NCI-H1694 treated with DMSO at 0.1 percent for 48 hours (cell line): ENCODE results near the gene HNF4A.

Experiments used
- DNase-seq: peaks from one replicate; lab custom pipeline; 2025; lab: John Stamatoyannopoulos, UW

Gene HNF4A

GRCh38 chr20:44445742-44446710 lies 90.5 kb downstream of the HNF4A start:
- no peak for DNase-seq

DNA sequence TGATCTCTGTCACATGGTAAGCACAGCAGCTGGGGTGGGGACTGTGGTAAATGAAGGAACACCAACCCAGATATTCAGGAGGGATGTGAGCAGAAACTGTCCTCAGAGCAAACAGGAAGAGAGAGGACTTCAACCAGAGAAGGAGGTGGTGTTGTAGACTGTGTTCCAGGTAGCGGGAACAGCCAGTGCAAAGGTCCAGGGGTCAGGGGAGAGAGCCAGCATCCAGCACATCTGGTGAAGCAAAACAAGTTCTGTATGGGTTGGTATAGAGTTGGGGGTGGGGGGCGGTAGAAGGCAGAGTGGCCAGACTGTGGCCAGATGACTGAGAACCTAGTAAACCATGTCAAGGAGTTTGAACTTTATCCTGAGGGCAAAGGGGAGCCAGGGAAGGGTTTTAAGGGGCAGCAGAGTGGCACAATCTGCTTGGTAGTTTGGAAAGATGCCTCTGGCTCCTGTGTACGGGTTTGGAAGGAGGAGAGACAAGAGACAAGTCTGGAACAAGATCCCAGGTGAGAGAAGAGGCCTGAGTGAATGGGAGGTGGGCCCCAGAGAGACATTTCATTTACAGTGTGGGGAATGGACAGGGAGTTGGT lies 92.4 kb downstream of the HNF4A start:
- no peak for DNase-seq

- DNase-seq, result peak; percentile 2
Observed at GRCh38 chr20:44448753-44449546, 93.5 kb downstream of the HNF4A start.

- no peak for DNase-seq
Observed at GRCh38 chr20:44449864-44450263, 94.4 kb downstream of the HNF4A start.

DNA sequence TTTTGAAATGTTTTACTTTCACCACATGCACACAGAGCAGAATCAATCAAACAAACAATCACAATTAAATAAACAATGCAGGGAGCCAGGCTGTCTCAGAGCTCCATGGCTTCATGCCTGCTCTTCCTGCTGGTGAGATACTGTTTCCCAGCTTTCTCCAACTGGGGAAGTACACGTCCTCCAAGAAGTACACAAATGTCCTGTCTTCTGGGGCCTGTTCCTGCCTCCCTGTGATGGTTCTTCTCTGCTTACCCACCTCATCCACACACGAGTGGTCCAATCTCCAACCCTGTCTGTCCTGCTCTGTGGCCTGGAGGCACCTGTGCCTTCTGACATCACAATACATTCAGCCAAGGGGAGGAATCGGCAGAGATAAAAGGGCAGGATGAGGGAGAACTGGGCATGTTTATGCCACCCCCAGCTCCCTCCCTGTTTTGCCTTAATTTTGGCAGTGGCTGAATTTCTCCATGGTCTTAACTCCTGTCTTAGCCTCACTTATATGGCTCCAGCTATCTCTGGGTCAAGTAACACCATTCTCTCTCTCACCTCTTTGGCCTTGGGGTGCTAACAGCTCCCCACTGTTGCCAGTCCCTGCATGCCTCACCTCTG lies 94.9 kb downstream of the HNF4A start:
- DNase-seq, result no peak

DNA sequence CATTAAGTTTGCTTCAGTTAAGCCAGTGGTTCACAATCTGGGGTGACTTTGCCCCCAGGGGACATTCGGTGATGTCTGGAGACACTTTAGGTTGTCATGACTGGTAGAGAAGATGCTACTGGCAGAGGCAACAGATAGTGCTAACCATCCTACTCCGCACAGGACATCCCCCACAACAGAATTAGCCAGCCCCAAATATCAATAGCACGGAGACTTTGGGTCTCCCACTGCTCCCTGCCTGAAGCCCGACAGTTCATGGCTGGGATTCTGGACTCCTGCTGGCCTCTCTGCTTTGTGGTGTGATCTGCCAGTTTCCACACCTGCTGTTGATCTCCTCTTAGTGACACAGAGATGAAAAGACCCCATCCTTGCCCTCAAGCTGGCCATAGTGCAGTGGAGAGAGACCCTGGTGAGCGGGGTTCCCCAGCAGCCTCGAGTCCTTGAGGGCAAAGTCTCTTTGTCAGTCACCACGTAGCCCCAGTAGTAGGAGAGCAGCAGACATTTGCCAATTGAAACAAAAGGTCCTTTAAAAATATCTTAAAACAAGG lies 95.5 kb downstream of the HNF4A start:
- no peak for DNase-seq

- no peak for DNase-seq
Observed at GRCh38 chr20:44454306-44454963, 98.9 kb downstream of the HNF4A start.

DNA sequence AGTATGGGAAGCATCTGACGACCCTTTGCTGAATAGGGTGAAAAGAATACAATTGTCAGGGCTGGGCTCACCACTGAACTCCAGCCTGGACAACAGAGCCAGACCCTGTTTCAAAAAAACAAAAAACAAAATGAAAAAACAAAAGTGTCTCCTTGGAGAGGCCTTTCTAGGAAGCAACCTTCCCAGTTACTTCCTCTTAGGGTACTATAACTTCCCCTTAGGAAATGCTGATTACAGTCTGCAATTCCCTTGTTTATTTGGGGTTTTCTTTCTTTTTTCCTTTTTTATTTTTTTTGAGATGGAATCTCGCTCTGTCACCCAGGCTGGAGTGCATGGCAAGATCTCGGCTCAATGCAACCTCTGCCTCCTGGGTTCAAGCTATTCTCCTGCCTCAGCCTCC lies 99.6 kb downstream of the HNF4A start:
- DNase-seq, result no peak

DNA sequence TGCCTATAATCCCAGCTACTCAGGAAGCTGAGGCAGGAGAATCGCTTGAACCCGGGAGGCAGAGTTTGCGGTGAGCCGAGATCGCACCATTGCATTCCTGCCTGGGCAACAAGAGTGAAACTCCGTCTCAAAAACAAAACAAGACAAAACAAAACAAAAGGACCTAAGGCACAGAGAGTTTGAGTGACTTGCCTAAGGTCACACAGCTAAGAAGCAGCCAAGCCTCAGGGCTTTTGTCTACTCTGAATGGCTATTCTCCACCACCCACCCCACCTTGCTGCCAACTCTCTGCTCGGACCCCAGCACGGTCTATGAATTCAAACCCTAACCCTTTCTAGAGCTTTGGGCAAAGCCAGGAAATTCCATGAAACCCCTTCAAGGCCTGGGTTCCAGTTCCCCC lies 101.1 kb downstream of the HNF4A start:
- no peak for DNase-seq

DNA sequence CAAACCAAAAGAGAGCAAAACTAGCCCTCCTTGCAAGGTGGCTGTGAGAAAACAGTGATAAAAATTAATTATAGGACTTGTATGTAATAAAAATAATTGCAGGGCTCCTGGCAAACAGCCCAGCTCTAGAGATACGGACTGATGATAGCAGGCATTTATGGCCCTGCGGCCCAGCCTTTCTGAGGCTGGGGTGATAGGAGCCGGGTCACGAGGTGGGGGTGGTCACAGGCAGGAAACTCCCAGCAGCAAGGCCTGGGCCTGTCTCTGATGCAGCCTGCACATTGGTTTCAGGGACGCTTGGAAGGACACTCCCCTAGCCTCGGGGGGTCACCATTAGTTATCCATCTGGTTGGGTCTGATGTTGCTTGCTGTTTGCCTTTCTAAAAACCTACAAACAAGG lies 101.5 kb downstream of the HNF4A start:
- no peak for DNase-seq

GRCh38 chr20:44459271-44459670 lies 103.8 kb downstream of the HNF4A start:
- DNase-seq, result no peak

- DNase-seq, result peak; percentile 25
Observed at GRCh38 chr20:44460795-44461141, 105.3 kb downstream of the HNF4A start.

- DNase-seq, result no peak
Observed at GRCh38 chr20:44461142-44461802, 105.8 kb downstream of the HNF4A start.

- no peak for DNase-seq
Observed at GRCh38 chr20:44461803-44462174, 106.3 kb downstream of the HNF4A start.

- DNase-seq, result no peak
Observed at GRCh38 chr20:44463466-44463865, 108.0 kb downstream of the HNF4A start.

DNA sequence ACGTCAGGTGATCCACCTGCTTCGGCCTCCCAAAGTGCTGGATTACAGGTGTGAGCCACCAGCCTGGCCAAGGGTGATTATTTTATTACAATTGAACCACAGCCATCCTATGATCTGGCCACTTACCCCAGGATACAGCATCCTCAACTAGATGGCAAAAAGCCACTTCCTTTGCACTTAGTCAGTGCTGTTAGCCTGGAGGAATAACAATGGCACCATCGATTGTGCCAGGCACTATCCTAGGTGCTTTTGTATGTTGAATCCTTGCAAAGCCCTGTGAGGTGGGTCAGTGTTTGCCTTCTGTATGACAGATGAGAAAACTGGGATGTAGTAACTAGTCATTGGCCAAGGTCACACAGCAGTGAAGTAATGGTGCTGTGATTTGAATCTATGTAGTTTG lies 109.0 kb downstream of the HNF4A start:
- no peak for DNase-seq

- DNase-seq, result no peak
Observed at GRCh38 chr20:44465001-44465560, 109.6 kb downstream of the HNF4A start.

DNA sequence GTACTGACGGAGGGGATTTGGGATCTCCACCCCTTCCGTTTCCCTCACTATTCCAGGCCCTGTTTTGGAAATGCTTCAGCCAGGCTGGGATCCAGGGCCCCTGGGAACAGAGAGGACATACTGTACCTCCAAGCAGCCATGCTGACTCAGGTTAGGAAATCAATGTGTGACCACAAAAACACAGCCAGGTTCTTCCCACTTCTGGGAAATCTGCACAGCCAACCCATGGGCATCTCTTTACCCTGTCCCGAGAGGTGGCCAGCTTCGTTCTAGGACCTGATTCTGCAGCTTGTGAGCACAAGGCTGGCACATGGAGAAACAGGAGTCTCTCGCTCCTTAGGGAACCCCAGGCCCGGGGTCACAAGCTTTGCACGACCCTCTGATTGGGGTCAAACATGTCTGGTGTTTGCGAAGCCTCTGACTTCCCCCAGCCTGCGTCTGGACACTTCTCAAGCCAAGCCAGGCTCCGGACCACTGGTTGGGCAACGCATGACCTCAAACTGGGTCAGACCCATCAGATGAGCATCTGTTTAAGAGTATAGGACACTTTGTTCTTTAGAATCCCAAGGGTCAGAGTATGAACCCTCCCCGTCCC lies 111.9 kb downstream of the HNF4A start:
- no peak for DNase-seq

- DNase-seq, result no peak
Observed at GRCh38 chr20:44468044-44468782, 112.7 kb downstream of the HNF4A start.

DNA sequence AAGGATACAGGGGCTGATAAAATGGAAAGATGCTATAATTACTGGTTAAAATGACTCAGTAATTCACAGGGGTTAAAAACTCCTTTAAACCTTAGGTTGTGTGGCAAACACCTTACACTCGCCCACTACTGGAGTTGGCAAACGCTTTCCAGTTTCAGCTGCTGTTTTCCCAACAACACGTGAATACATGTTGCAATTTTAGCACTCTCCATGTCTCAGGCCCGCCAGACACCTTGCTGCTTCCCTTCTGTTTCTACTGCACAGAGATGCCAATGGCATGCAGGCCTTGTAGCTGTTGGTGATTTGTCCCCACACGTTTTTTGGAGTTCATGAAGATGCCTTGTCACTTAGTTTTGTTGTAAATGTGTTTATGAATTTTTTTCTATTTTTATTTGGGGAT lies 114.8 kb downstream of the HNF4A start:
- no peak for DNase-seq
